T-helper 2 cell treated with Interferon-gamma antibody and Interleukin-4, amounts not matched to agents 100 ng/mL and 5 ng/mL, for 36 hours (primary cell): ENCODE measurements around the gene CUEDC1. TPM values are rescaled to one million over a fixed set of nuclear protein-coding genes. Genes with fewer than 3 reads are reported as not detected.
"Not testable (repeated sequence)": the region's sequence is repeated elsewhere in the genome, so short reads cannot be mapped to it uniquely, and the experiment has no call there.

Source experiments
- intact Hi-C: fragments of 100-400 bp; cut with micrococcal nuclease; formaldehyde crosslinking; loops from one replicate; pipeline ENCODE4 v1.15.1; 2023
- total RNA-seq: library from RNA; stranded (reverse); gene quantifications from 2 replicates; pipeline ENCODE4 v1.2.3, GENCODE V29; 2022

Gene CUEDC1
- total RNA-seq, 1 donor from 2014 or later, result 0.25 TPM

- intact Hi-C loops, result no loop called here
Measured at GRCh38 chr17:57959929-57960328, 4.7 kb upstream of the CUEDC1 start.

GRCh38 chr17:57958391-57958790 lies 3.2 kb upstream of the CUEDC1 start:
- intact Hi-C loops, result not testable (repeated sequence)

GRCh38 chr17:57957886-57958285 lies 2.7 kb upstream of the CUEDC1 start:
- intact Hi-C loops, result no loop called here

GRCh38 chr17:57957120-57957850 lies 2.1 kb upstream of the CUEDC1 start:
- intact Hi-C loops, result no loop called here

- intact Hi-C loops, result no loop called here
Measured at GRCh38 chr17:57956291-57957119, 1.3 kb upstream of the CUEDC1 start.

DNA sequence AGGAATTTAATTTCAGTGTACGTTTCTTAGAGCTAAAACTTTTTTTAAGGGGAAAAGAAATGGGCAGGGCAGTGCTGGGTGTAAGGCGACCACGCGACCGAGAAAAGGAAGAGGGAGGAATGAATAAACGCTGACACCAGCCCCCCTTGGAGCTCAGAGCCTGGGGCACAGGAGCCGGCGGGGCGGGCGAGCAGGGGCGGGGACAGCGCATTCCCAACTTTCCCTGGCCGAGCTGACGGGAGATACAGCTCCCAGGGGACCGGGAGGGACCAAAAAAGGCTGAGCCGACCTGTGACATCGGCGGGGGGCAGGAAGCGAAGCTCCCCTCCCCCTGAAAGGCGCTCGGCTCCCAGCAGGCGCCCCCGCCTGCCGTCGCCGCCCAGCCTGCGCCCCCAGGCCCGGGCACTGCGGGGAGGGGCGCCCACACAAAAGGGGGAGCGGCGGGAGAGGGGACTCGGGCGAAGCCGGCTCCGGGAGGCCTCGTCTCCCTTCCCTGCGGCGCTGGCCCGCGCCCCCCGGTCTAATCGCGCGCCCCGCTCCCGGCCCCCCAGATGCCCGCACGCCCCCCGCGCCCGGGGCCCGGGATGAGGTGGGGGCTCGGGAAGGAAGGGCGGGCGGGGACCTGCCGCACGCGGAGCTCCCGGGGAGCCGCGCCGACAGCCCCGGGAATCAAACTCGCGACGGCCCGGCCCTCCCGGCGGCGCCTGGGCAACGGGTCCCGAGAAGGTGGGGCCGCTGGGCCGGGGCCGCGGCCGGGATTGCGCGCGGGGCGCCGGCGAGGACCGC lies 622 bp downstream of the CUEDC1 start:
- intact Hi-C loops, result no loop called here

DNA sequence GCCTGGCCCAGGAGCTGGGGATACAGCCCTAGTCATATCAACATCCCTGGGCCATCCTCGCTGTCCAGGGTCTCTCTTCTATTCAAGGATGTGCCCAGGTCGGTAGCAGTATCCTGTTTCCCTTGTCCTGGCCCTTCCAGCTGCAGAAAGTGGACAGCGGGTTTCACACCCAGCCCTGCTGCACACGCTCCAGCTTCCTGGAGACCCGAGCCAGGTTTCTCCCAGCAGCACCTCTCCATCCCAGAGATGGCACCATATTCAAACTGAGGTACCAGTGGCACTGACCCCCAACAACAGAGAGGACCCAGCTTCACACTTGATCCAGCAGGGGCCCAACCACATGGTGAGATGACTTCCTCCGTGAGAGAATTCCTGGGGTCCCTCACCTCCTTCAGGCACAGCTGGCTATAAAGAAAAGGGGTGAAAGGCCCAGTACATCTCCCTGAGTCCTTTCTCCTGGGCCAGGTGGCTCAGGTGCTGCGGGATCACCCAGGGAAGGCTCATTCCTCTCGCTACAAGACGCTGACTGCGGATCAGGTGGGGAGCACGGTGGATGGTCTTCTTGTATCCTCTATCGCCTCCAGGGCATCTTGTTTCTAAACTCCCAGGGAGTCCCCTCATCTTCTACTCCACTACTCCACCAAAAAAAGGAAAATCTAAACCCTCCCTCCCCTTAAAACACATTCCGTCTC lies 1.4 kb downstream of the CUEDC1 start:
- intact Hi-C loops, result no loop called here

GRCh38 chr17:57953219-57953618 lies 2.0 kb downstream of the CUEDC1 start:
- intact Hi-C loops, result no loop called here

DNA sequence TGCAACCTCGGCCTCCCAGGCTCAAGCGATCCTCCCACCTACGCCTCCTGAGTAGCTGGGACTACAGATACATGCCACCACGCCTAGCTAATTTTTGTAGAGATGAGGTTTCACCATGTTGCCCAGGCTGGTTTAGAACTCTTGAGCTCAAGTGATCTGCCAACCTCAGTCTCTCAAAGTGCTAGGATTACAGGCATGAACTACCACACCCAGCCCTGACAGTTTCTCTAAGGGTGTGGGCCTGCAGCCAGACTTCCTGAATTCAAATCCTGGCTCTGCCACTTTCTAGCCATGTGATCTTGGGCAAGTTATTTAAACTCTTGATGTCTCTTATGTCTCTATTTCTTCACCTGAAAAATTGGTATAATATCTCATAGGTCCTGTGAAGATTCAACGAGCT lies 5.6 kb downstream of the CUEDC1 start:
- intact Hi-C loops, result no loop called here

DNA sequence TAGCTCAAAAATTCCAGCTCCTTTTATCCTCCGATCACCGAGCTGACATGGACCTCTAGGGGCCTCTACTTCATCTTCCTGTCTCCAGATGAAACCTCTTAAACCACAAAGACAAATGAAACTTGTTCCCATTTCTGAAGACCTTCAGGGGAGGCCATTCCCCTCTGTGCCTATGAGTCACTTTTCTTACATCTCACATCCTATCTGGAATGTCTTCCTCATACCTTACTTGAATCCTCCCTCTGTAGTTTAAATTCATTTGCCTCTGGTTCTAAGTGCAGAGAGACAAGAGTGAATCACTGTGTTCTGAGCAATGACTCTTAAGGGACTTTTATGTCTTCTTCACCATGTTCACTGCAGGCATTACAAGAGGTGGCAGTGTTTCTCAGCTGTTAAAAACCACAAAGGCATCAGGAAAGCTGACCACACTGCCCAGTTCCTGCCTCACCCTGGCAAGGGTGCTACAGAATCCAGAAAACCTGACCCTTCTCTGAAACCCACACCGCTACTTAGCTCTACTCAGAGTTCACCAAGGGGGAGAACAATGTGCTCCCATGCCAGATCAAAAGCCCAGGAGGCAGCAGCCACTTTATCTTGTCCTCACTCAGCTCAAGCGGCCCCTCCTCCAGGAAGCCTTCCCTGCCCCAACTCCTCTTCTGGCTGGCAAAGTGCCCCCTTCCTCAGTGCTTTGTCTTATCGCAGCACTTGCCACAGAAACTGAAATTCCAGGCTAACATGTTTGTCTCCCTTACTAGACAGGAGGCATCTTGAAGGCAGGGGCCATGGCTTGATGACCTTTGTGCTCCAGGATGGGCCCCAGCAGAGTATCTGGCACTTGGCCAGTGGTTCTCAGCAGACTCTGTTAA lies 6.4 kb downstream of the CUEDC1 start:
- intact Hi-C loops, result no loop called here

DNA sequence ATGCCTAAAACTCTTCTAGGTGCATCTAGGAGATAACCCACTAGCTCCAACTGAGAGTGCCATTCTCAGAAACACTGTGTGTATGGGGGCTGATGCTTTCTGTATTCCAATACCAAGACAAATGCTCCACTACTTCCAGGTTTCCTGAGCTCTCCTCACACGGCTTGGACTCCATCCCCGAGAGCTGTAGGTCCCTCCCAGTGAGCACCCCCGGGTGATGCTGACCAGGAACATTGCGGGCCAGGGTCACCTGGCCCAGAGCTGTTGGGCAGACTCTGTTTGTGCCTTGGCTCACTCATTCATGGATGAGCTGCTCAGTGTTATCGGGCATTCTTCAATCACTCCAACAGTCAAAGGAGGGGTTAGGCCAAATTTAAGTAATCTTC lies 7.0 kb downstream of the CUEDC1 start:
- intact Hi-C loops, result no loop called here

GRCh38 chr17:57947369-57947768 lies 7.8 kb downstream of the CUEDC1 start:
- intact Hi-C loops, result no loop called here

GRCh38 chr17:57946798-57947358 lies 8.3 kb downstream of the CUEDC1 start:
- intact Hi-C loops, result no loop called here

- intact Hi-C loops, result no loop called here
Measured at GRCh38 chr17:57945996-57946797, 9.0 kb downstream of the CUEDC1 start.

GRCh38 chr17:57944908-57945307 lies 10.3 kb downstream of the CUEDC1 start:
- intact Hi-C loops, result no loop called here

- intact Hi-C loops, result no loop called here
Measured at GRCh38 chr17:57943645-57944044, 11.6 kb downstream of the CUEDC1 start.

- intact Hi-C loops, result no loop called here
Measured at GRCh38 chr17:57943140-57943539, 12.1 kb downstream of the CUEDC1 start.

DNA sequence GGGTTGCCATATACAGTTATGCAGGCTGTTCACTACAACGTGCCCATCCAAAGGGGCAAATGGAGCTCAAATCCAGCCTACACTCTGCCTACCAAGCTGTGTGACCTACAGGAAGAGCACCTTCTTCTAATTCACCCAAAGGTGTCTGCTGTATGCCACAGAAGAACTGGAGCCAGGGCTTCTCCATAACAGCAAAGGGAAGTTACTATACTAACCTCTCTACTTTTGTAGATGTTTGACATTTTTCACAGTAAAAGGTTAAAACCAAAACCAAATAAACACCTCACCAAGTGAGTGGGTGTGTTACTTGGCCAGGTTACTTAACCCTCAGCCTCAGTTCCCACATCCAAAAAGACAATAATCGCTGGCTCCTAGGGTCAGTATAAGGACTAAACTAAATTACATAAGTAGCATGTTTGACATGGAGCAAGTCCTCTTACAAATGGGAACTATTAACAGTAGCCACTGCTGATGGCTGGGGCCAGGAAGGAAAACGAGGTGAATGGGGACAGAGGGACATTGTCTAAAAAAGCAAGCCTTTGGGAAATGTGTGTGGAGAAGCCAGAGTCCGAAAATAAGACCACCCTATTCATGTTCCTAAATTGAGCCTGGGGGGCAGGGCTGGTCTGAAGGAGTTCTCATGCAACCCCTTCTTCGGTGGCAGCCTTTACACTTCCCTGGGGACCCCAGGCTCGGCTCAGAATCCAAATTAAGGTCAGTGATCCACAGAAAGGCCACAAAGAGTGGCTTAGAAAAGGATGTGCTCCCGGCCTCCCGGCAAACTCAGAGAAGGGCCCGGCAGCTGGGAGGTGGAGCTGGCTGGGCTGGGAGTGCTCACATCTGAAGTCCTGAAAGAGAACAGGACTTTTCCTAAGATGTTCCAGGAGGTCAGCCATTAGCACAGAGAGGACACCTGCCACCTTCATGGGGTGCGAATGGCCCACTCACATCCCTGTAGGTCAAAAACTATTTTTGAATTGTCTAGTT lies 13.5 kb downstream of the CUEDC1 start:
- intact Hi-C loops, result no loop called here
